ENCODE results near the gene RAI14.

The RAI14 gene

DNA sequence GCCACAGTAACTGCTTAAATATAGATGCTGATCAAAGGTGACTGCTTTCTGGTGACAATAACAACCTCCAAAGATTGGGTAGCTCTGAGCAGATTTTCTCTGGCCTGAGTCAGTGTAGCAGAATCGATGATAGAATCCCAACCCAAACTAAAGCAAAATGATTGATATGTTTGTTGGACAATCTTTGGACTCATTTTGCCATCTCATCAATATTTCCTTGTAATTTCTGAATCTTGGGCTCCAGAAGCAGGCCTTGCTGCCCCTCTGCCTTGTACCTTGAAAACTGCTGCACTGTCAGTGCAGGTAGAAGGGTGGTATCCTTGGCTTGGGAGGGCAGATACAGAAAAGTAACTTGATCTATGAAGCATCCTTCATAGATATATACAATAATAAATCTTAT lies 201.8 kb downstream of the RAI14 start:
- TF ChIP-seq TAF1 (IDR thresholded peaks at IDR 0.05; ENCODE audit: borderline replicate concordance, insufficient read depth, low read length) (no peak), SIN3A (IDR thresholded peaks at IDR 0.05; ENCODE audit: borderline replicate concordance, insufficient read depth, low read length) (no peak), FOXP2 (optimal IDR thresholded peaks at IDR 0.05; ENCODE audit: borderline replicate concordance, extremely low read depth, extremely low read length, insufficient read depth) (no peak), POLR2AphosphoS5 (IDR thresholded peaks at IDR 0.05; ENCODE audit: low read depth, low read length) (no peak)
- TF ChIP-seq, protein P1, sequence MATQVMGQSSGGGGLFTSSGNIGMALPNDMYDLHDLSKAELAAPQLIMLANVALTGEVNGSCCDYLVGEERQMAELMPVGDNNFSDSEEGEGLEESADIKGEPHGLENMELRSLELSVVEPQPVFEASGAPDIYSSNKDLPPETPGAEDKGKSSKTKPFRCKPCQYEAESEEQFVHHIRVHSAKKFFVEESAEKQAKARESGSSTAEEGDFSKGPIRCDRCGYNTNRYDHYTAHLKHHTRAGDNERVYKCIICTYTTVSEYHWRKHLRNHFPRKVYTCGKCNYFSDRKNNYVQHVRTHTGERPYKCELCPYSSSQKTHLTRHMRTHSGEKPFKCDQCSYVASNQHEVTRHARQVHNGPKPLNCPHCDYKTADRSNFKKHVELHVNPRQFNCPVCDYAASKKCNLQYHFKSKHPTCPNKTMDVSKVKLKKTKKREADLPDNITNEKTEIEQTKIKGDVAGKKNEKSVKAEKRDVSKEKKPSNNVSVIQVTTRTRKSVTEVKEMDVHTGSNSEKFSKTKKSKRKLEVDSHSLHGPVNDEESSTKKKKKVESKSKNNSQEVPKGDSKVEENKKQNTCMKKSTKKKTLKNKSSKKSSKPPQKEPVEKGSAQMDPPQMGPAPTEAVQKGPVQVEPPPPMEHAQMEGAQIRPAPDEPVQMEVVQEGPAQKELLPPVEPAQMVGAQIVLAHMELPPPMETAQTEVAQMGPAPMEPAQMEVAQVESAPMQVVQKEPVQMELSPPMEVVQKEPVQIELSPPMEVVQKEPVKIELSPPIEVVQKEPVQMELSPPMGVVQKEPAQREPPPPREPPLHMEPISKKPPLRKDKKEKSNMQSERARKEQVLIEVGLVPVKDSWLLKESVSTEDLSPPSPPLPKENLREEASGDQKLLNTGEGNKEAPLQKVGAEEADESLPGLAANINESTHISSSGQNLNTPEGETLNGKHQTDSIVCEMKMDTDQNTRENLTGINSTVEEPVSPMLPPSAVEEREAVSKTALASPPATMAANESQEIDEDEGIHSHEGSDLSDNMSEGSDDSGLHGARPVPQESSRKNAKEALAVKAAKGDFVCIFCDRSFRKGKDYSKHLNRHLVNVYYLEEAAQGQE (IDR thresholded peaks at IDR 0.05; ENCODE audit: insufficient read depth in 1 of 2, low read depth in 2 of 2, low read length in 2 of 2), result no peak

DNA sequence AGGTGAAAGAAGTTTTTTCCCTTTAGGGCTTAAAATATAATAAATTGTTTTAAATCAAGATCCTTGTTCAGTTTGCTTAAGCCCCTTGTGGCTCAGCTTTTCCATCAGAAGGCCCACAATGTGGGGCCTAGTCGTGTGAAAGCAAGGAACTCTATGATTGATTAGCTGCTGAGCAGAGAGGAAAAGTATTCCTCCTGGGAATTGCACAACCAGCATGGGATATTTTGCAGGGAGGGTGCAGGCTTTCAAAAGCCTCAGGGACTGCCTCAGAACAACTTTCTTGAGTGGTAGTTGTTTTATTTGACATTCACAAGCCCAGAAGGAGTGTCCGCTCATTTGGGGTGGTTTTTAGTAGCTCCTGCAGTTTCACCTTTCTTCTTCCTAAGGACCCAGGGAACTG lies 202.7 kb downstream of the RAI14 start:
- TF ChIP-seq POLR2AphosphoS5 (IDR thresholded peaks at IDR 0.05; ENCODE audit: low read depth, low read length) (no peak), FOXP2 (optimal IDR thresholded peaks at IDR 0.05; ENCODE audit: borderline replicate concordance, extremely low read depth, extremely low read length, insufficient read depth) (no peak), SIN3A (IDR thresholded peaks at IDR 0.05; ENCODE audit: borderline replicate concordance, insufficient read depth, low read length) (no peak), TAF1 (IDR thresholded peaks at IDR 0.05; ENCODE audit: borderline replicate concordance, insufficient read depth, low read length) (no peak)
- TF ChIP-seq, protein P1 (IDR thresholded peaks at IDR 0.05; ENCODE audit: insufficient read depth in 1 of 2, low read depth in 2 of 2, low read length in 2 of 2), result no peak

DNA sequence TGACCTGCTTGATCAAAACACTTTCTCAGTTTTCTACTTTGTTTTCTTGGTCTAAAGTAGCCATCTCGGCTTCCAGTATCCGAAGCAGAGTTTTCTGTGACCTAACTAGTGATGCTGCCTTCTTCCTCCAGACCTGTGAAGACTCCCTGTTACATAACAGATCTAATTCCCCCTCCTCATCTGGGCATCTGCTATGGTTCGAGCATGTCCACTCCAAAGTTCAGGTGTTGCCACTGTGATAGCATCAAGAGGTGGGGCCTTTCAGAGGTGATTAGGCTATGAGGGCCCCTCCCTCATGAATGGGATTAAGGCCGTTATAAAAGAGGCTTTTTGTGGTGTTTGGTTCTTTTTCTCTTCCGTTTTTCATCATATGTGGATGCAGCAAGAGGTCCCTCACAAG lies 203.1 kb downstream of the RAI14 start:
- TF ChIP-seq SIN3A (IDR thresholded peaks at IDR 0.05; ENCODE audit: borderline replicate concordance, insufficient read depth, low read length), result no peak
- no peak for TF ChIP-seq POLR2AphosphoS5 (IDR thresholded peaks at IDR 0.05; ENCODE audit: low read depth, low read length)
- TF ChIP-seq TAF1 (IDR thresholded peaks at IDR 0.05; ENCODE audit: borderline replicate concordance, insufficient read depth, low read length), result no peak
- TF ChIP-seq FOXP2 (optimal IDR thresholded peaks at IDR 0.05; ENCODE audit: borderline replicate concordance, extremely low read depth, extremely low read length, insufficient read depth), result no peak

DNA sequence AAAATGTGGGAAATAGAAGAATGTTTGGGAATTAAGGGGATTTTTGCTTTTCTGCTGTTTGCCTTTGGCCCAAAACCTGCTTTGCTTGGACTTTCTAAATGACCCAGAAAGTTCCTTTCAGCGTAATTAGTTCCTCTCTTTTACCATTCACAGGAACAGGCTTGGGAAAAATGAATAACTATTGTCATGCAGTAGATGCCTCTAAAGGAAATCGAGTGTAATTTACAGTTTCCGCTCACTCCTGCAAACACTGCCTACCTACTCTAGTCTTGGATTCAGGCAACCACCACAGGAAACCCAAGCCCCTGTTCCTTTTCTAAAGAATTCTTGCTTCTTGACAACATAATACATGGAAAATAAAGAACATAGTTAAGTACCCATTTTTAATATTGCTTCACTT lies 207.8 kb downstream of the RAI14 start:
- TF ChIP-seq FOXP2 (optimal IDR thresholded peaks at IDR 0.05; ENCODE audit: borderline replicate concordance, extremely low read depth, extremely low read length, insufficient read depth) (no peak), SIN3A (IDR thresholded peaks at IDR 0.05; ENCODE audit: borderline replicate concordance, insufficient read depth, low read length) (no peak), POLR2AphosphoS5 (IDR thresholded peaks at IDR 0.05; ENCODE audit: low read depth, low read length) (no peak), TAF1 (IDR thresholded peaks at IDR 0.05; ENCODE audit: borderline replicate concordance, insufficient read depth, low read length) (no peak)
- TF ChIP-seq, protein P1 (IDR thresholded peaks at IDR 0.05; ENCODE audit: insufficient read depth in 1 of 2, low read depth in 2 of 2, low read length in 2 of 2), result no peak

DNA sequence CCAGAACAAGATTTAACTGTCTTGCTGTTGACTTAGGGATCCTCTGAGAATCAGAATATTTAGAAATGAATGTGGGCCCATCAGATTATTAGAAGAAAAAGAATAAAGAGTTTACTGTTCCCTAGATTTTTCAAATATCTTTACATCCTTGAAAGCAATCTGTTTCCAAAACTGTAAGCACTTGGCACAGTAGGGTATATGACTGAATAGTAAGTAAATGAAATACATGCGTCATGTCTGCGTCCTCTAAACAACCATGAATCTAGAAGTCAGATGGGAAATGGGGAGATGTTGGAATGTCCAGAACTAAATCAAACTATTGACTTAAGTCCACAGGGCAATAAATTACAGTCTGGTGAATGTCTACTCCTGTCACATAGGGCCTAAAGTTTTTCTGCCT lies 209.0 kb downstream of the RAI14 start:
- TF ChIP-seq FOXP2 (optimal IDR thresholded peaks at IDR 0.05; ENCODE audit: borderline replicate concordance, extremely low read depth, extremely low read length, insufficient read depth) (no peak), SIN3A (IDR thresholded peaks at IDR 0.05; ENCODE audit: borderline replicate concordance, insufficient read depth, low read length) (no peak), POLR2AphosphoS5 (IDR thresholded peaks at IDR 0.05; ENCODE audit: low read depth, low read length) (no peak), TAF1 (IDR thresholded peaks at IDR 0.05; ENCODE audit: borderline replicate concordance, insufficient read depth, low read length) (no peak)
- TF ChIP-seq, protein P1 (IDR thresholded peaks at IDR 0.05; ENCODE audit: insufficient read depth in 1 of 2, low read depth in 2 of 2, low read length in 2 of 2), result no peak

Measured in PFSK-1 (cell line).